Upper lobe of left lung (tissue), 4 donors: ENCODE measurements around the gene TEX55.

ENCODE experiments used
- EP300 ChIP-seq, 4 donors: sonication (generic); formaldehyde crosslinking; IDR thresholded peaks; one replicate each; pipeline ENCODE4 v1.5.1; 2017; ENCODE audit warnings: antibody characterized with exemption in 4 of 4, control low read depth in 2 of 4
- POLR2A ChIP-seq, 4 donors: fragments of 450-650 bp; IDR thresholded peaks; one replicate each; pipeline ENCODE4 v1.5.1; 2016 to 2017; ENCODE audit warnings: antibody characterized with exemption in 4 of 4, mild to moderate bottlenecking in 2 of 4
- POLR2AphosphoS5 ChIP-seq, 2 donors: sonication (generic); formaldehyde crosslinking; IDR thresholded peaks; one replicate each; pipeline ENCODE4 v1.5.1; 2017; ENCODE audit warnings: antibody characterized with exemption in 2 of 2
- TF ChIP-seq, protein P1 (sequence below), 6 experiments: fragments of 450-650 bp in 4 of 6; fragments of 200-600 bp in 2 of 6; sonication (generic) in 2 of 6; IDR thresholded peaks; one replicate each; pipeline ENCODE4 v1.5.1; 2016 to 2019; ENCODE audit warnings: antibody characterized with exemption in 6 of 6

DNA sequence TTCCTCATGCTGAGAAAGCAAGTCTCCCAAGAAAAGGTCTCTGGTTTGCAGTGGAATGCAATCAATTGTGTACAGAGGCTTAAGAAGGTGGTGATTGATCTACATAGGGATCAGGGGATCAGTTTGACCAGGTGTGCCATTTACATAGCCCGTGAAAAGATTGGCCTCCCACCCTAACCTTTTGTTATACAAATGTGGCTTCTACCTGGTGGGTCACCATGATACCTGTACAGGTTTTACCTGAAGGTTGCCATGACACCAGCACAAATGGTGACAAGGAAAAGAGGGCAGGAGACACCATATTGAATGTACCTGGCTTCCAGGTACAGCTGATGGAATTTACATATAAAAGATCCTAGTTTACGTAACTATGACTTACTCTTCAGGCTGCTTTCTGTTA, 25.5 kb upstream of the TEX55 start:
- TF ChIP-seq POLR2A (IDR thresholded peaks at IDR 0.05) = no peak
- TF ChIP-seq, protein P1, sequence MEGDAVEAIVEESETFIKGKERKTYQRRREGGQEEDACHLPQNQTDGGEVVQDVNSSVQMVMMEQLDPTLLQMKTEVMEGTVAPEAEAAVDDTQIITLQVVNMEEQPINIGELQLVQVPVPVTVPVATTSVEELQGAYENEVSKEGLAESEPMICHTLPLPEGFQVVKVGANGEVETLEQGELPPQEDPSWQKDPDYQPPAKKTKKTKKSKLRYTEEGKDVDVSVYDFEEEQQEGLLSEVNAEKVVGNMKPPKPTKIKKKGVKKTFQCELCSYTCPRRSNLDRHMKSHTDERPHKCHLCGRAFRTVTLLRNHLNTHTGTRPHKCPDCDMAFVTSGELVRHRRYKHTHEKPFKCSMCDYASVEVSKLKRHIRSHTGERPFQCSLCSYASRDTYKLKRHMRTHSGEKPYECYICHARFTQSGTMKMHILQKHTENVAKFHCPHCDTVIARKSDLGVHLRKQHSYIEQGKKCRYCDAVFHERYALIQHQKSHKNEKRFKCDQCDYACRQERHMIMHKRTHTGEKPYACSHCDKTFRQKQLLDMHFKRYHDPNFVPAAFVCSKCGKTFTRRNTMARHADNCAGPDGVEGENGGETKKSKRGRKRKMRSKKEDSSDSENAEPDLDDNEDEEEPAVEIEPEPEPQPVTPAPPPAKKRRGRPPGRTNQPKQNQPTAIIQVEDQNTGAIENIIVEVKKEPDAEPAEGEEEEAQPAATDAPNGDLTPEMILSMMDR (IDR thresholded peaks at IDR 0.05) = no peak
- TF ChIP-seq EP300 (IDR thresholded peaks at IDR 0.05) = no peak
- TF ChIP-seq POLR2AphosphoS5 (IDR thresholded peaks at IDR 0.05) = no peak
